Activated CD8-positive, alpha-beta T cell treated with anti-CD3 and anti-CD28 coated beads for 36 hours (primary cell): ENCODE data around the gene GPR141. TPM values are rescaled to one million over a fixed set of nuclear protein-coding genes. Genes with fewer than 3 reads are reported as not detected.

Experiments used
- ATAC-seq: fragments of 200-7000 bp; cut with Tn5 transposase; one replicate; pipeline ENCODE4 v1.10.0; 2021; ENCODE audit warnings: mild to moderate bottlenecking, moderate library complexity
- CTCF ChIA-PET: fragments of 350-600 bp; sonication (Branson Sonifier 250); formaldehyde crosslinking; loops from one replicate; lab custom pipeline; 2021; ENCODE audit warnings: antibody characterized with exemption; lab: Charles Lee
- POLR2A ChIA-PET: fragments of 350-600 bp; sonication (Branson Sonifier 250); formaldehyde crosslinking; loops from one replicate; lab custom pipeline; 2021; ENCODE audit warnings: antibody characterized with exemption; lab: Charles Lee
- DNase-seq: peaks from one replicate; pipeline ENCODE4 v3.0.0-alpha.2; 2020
- H3K27ac Mint-ChIP-seq: one replicate; pipeline ENCODE4 v1.8.0; 2021; ENCODE audit warnings: mild to moderate bottlenecking, mixed read lengths
- H3K27me3 Mint-ChIP-seq: one replicate; pipeline ENCODE4 v1.8.0; 2021; ENCODE audit warnings: mixed read lengths
- H3K36me3 Mint-ChIP-seq: one replicate; pipeline ENCODE4 v1.8.0; 2021; ENCODE audit warnings: low read depth, mixed read lengths
- H3K4me1 Mint-ChIP-seq: one replicate; pipeline ENCODE4 v1.8.0; 2021; ENCODE audit warnings: low read depth, mixed read lengths
- H3K4me3 Mint-ChIP-seq: one replicate; pipeline ENCODE4 v1.8.0; 2021; ENCODE audit warnings: mild to moderate bottlenecking, moderate library complexity, mixed read lengths
- H3K9me3 Mint-ChIP-seq: one replicate; pipeline ENCODE4 v1.8.0; 2021; ENCODE audit warnings: mixed read lengths
- intact Hi-C: fragments of 100-400 bp; cut with micrococcal nuclease; formaldehyde crosslinking; loops from one replicate; pipeline ENCODE4 v1.10.0; 2022
- total RNA-seq, 2 experiments: library from RNA; stranded (reverse); gene quantifications; one replicate each; pipeline ENCODE4 v1.2.3, GENCODE V29; 2021
- TF ChIP-seq, protein P1 (sequence below): fragments of 200-600 bp; IDR thresholded peaks from one replicate; pipeline ENCODE4 v1.8.0; 2022; ENCODE audit warnings: antibody characterized with exemption, mild to moderate bottlenecking

The GPR141 gene
- total RNA-seq, 2 experiments from 2014 or later = not detected

DNA sequence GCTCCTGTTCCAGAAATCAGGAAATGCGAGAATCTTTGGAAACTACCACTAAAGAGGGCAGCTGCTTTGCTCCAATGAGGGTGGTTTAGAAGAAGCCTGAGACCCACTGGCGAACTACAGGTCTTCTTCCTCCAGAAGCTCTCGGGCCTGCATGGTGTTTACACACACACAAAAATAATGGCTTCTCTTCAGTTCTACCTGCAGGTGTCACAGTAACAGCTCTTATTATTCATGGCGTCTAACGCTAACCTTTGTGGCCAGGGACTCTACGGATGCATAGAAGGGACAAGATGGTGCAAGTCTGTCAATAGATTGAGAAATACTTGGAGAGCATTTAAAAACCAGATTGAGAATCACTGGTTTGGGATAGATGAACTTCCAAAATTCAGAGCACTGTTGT is 22.4 kb downstream of the GPR141 start:
- no peak for ATAC-seq
- TF ChIP-seq, protein P1, sequence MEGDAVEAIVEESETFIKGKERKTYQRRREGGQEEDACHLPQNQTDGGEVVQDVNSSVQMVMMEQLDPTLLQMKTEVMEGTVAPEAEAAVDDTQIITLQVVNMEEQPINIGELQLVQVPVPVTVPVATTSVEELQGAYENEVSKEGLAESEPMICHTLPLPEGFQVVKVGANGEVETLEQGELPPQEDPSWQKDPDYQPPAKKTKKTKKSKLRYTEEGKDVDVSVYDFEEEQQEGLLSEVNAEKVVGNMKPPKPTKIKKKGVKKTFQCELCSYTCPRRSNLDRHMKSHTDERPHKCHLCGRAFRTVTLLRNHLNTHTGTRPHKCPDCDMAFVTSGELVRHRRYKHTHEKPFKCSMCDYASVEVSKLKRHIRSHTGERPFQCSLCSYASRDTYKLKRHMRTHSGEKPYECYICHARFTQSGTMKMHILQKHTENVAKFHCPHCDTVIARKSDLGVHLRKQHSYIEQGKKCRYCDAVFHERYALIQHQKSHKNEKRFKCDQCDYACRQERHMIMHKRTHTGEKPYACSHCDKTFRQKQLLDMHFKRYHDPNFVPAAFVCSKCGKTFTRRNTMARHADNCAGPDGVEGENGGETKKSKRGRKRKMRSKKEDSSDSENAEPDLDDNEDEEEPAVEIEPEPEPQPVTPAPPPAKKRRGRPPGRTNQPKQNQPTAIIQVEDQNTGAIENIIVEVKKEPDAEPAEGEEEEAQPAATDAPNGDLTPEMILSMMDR = no peak
- DNase-seq = no peak
- ChIA-PET CTCF (interaction anchor here (1.0 kb wide), 1 partner anchor 128 kb away, joined by 5 read pairs; no protein-coding TSS in a partner anchor), POLR2A (no interaction called here)
- intact Hi-C loops = no loop called here
- Mint-ChIP-seq H3K4me3 (no peak overlapping the region), H3K27me3 (peaks cover 2% of the 10 kb centered on the region), H3K4me1 (peaks cover 2% of the 10 kb centered on the region), H3K36me3 (no peaks in the 10 kb centered on the region), H3K27ac (no peak overlapping the region), H3K9me3 (no peaks in the 10 kb centered on the region)

DNA sequence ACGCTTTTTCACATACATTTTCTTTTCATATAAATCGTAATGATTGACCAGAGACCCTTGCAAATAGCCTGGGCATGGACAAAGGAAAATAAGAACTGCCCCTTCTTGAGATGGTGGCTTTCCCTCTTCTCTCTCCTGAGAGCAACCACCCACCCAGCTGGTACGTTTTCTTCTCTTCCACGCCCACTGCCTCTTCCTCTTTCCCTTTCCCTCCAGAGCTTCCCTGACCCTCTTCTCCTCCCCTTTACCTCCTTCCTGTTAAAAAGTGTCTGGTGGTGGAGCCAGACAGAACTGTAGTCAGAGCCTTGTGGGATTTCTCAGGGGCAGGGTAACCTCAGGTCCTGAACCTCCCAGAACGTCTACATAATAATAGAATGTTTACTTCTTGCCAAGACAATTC is 23.2 kb downstream of the GPR141 start:
- Mint-ChIP-seq H3K9me3 (no peaks in the 10 kb centered on the region), H3K27ac (no peak overlapping the region), H3K4me3 (no peak overlapping the region), H3K27me3 (peaks cover 2% of the 10 kb centered on the region), H3K36me3 (no peaks in the 10 kb centered on the region), H3K4me1 (peaks cover 2% of the 10 kb centered on the region)
- TF ChIP-seq, protein P1 = no peak
- ChIA-PET CTCF (interaction anchor here (1.0 kb wide), 1 partner anchor 127 kb away, joined by 5 read pairs; no protein-coding TSS in a partner anchor), POLR2A (no interaction called here)
- ATAC-seq (no peak), DNase-seq (no peak)
- intact Hi-C loops = no loop called here

DNA sequence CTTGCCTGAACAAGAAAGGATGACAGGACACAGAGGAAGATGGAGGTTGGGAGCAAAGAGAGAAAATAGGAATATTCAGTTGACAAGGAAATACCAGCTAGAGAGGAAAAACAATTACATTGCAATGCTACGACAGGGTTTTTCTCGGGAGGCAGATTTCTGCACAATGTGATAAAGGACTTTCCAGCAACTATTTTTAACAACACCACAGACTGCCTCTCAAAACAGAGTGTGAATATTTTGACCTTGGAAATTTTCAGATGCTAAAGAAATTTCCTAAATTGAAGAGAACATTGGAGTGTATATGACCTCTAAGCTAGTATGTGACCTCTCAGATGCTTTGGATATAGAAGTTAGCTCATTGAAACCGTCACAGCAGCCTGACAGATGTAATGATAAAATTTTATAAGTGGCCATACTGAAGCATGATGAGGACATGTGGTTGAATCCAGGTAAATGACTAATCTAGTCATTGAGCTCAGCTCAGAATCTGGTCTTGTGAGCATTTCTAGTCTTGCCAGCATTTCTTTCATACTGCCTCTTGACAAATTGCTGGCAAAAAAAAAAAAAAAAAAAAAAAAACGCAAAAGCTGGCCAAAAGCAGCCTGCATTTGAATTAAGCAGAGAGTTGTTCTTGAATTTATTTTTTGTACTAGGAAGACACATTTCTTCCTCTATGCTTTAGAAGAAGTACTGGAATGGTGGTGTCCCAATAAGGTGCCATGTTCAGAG is 24.4 kb downstream of the GPR141 start:
- DNase-seq (no peak), ATAC-seq (no peak)
- intact Hi-C loops = no loop called here
- no peak overlapping the region for H3K4me3 Mint-ChIP-seq
- H3K9me3 Mint-ChIP-seq = no peaks in the 10 kb centered on the region
- no peaks in the 10 kb centered on the region for H3K36me3 Mint-ChIP-seq
- no peak overlapping the region for H3K27ac Mint-ChIP-seq
- peaks cover 2% of the 10 kb centered on the region for H3K4me1 Mint-ChIP-seq
- peaks cover 4% of the 10 kb centered on the region for H3K27me3 Mint-ChIP-seq
- ChIA-PET POLR2A (no interaction called here), CTCF (interaction anchor here (0.9 to 1.2 kb wide), 2 partner anchors 11 to 126 kb away, joined by 3 to 4 read pairs; no protein-coding TSS in a partner anchor)
- TF ChIP-seq, protein P1 = no peak

GRCh38 chr7:37709631-37710509 is 26.3 kb downstream of the GPR141 start:
- H3K9me3 Mint-ChIP-seq = no peaks in the 10 kb centered on the region
- H3K36me3 Mint-ChIP-seq = no peaks in the 10 kb centered on the region
- no peak overlapping the region for H3K4me3 Mint-ChIP-seq
- ATAC-seq = peak; percentile 60
- peaks cover 4% of the 10 kb centered on the region for H3K27me3 Mint-ChIP-seq
- TF ChIP-seq, protein P1 = no peak
- ChIA-PET POLR2A (no interaction called here), CTCF (no interaction called here)
- H3K27ac Mint-ChIP-seq = no peak overlapping the region
- peaks cover 2% of the 10 kb centered on the region for H3K4me1 Mint-ChIP-seq
- DNase-seq = no peak
- intact Hi-C loops = no loop called here
